Activated T-cell treated with anti-CD3 and anti-CD28 coated beads, Interleukin-2, amount 50 U/mL, for 24 hours (primary cell): ENCODE data around the gene BAMBI.

Source experiments
- DNase-seq: peaks from one replicate; pipeline ENCODE4 v3.0.0-alpha.2; 2020
- H3K27ac Mint-ChIP-seq: 2 replicates; pipeline ENCODE4 v1.8.0; 2020; ENCODE audit warnings: mild to moderate bottlenecking, mixed read lengths
- H3K27me3 Mint-ChIP-seq: 2 replicates; pipeline ENCODE4 v1.8.0; 2020; ENCODE audit warnings: mixed read lengths
- H3K36me3 Mint-ChIP-seq: 2 replicates; pipeline ENCODE4 v1.8.0; 2020; ENCODE audit warnings: low read depth, mixed read lengths
- H3K4me1 Mint-ChIP-seq: 2 replicates; pipeline ENCODE4 v1.8.0; 2020; ENCODE audit warnings: low read depth, mixed read lengths
- H3K4me3 Mint-ChIP-seq: 2 replicates; pipeline ENCODE4 v1.8.0; 2020; ENCODE audit warnings: mild to moderate bottlenecking, moderate library complexity, mixed read lengths
- H3K9me3 Mint-ChIP-seq: 2 replicates; pipeline ENCODE4 v1.8.0; 2020; ENCODE audit warnings: mixed read lengths

BAMBI gene

DNA sequence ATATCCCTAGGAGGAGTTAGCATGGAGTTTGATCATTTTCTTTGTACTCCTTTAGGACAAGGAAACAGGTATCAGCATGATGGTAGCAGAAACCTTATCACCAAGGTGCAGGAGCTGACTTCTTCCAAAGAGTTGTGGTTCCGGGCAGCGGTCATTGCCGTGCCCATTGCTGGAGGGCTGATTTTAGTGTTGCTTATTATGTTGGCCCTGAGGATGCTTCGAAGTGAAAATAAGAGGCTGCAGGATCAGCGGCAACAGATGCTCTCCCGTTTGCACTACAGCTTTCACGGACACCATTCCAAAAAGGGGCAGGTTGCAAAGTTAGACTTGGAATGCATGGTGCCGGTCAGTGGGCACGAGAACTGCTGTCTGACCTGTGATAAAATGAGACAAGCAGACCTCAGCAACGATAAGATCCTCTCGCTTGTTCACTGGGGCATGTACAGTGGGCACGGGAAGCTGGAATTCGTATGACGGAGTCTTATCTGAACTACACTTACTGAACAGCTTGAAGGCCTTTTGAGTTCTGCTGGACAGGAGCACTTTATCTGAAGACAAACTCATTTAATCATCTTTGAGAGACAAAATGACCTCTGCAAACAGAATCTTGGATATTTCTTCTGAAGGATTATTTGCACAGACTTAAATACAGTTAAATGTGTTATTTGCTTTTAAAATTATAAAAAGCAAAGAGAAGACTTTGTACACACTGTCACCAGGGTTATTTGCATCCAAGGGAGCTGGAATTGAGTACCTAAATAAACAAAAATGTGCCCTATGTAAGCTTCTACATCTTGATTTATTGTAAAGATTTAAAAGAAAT lies 4.8 kb downstream of the BAMBI start:
- DNase-seq, result no peak
- Mint-ChIP-seq H3K9me3 (no peaks in the 10 kb centered on the region), H3K4me1 (peaks cover 29% of the 10 kb centered on the region), H3K4me3 (no peak overlapping the region), H3K36me3 (no peaks in the 10 kb centered on the region), H3K27ac (no peak overlapping the region), H3K27me3 (peaks cover 79% of the 10 kb centered on the region)

DNA sequence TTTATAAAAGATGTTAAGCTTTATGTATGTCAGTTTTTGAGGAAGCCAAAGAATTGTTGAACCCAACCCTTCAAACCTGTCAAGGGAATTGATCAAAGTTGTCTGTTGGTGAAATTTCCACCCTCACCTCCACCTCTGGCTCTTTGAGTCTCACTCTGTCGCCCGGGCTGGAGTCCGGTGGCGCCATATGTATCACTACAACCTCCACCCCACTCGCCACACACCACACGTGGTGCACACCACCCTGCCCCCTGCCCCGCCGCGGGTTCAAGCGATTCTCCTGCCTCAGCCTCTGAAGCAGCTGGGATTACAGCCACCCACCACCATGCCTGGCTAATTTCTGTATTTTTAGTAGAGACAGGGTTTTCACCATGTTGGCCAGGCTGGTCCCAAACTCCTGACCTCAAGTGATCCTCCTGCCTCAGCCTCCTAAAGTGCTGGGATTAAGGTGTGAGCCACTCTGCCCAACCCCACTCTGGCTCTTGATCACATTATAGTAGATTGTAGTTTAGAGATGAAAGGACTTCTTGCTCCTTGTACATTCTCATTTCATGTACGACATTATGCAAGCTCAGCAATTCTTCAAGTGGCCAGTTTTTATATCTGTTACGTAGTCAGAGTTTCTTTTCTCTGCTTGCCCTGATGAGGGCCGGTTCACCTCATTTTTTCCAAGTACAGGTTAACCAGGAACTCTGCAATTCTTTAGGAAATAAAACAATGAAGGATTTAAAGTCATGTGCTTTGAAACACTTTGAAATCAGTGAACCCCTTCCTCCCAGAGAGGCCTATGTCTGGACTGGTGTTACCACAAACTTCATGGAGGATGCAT lies 7.0 kb downstream of the BAMBI start:
- peaks cover 18% of the 10 kb centered on the region for H3K4me1 Mint-ChIP-seq
- H3K27ac Mint-ChIP-seq, result no peak overlapping the region
- DNase-seq, result no peak
- peaks cover 72% of the 10 kb centered on the region for H3K27me3 Mint-ChIP-seq
- no peaks in the 10 kb centered on the region for H3K36me3 Mint-ChIP-seq
- no peaks in the 10 kb centered on the region for H3K9me3 Mint-ChIP-seq
- no peak overlapping the region for H3K4me3 Mint-ChIP-seq

DNA sequence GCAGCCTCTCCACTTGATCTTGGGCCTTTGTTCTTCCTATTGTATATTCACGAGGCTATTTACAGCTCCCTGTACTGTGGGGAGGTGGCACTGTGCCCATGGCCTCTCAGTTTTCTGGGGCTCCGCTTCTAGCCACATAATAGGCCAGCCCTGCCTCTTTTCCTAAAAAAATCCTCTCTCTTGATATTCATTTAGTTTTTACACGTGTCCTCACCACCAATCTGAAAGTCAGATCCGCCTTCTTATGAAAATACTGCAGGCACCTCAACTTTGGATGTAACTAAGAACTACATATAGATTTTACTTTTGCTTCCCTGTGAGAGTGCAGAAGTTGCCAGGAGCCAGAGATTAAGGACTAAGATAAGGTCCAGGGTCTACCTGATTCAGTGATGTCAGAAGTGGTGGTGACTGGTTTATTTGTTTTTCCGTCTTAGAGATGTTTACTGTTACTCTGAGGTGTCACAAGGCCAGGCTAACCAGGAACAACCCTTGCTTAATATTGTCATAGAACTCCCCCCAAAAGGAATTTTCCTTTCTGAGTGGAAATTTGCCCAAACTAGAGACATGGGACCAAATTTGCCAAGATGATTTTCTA lies 7.8 kb downstream of the BAMBI start:
- H3K4me1 Mint-ChIP-seq, result peaks cover 11% of the 10 kb centered on the region
- no peak for DNase-seq
- H3K27me3 Mint-ChIP-seq, result peaks cover 66% of the 10 kb centered on the region
- no peaks in the 10 kb centered on the region for H3K36me3 Mint-ChIP-seq
- no peak overlapping the region for H3K27ac Mint-ChIP-seq
- H3K4me3 Mint-ChIP-seq, result no peak overlapping the region
- H3K9me3 Mint-ChIP-seq, result no peaks in the 10 kb centered on the region

DNA sequence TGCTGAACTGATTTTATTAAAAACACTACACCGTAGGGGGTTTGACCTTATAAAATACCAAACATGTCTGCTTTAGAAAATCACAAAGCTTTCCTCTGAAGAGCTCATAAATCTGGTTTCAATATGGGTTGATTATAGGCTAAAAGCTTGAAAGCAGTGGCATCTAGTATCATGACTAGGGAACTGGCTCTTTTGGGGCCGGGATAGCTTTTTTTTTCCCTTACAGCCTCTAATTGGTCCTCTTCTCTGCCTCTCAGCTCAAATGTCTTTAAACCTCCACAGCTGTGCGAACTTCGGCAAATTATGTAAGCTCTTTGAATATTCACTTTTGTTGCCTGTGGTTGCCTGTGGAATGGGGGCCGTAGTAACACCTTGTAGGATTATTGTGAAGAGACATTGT lies 8.4 kb downstream of the BAMBI start:
- Mint-ChIP-seq H3K9me3 (no peaks in the 10 kb centered on the region), H3K27me3 (peaks cover 66% of the 10 kb centered on the region), H3K4me3 (no peak overlapping the region), H3K4me1 (peaks cover 4% of the 10 kb centered on the region), H3K36me3 (no peaks in the 10 kb centered on the region), H3K27ac (no peak overlapping the region)
- DNase-seq, result no peak

DNA sequence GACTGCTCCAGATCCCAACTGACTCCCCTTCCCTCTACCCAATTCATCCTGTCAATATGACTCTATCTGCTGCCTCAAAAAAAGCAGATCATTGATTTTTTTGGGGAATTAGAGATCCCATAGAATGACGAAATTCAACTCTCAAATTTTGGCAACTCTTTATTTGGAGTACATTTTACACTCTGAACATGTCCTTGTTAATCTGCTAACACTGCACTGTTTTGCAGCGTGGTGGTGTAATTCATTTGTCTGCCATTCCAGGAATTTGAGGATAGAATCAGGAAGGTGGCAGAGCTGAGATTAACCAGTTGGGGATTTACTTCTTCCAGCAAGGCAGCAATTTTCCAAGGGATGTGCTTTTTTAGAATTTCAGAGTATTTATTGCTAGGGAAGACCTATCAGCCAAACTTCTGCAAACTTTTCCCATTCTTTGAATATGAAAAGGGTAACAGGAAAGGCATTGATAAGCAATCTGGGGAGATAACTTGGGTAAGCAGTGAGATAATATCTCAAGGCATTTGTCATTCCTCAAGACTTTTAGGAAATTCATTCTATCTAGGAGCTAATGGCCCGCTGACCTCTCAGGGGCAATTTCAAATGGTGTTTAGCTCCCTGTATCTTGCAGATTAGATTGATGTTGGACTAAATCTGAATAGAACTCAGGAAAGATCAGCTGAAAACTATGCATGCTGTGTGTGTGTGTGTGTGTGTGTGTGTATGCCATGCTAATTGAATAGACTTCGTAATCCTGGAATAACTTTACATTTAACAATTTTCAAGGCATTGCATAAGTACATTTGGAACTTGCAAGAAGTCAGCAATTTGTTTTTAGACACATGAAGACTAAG lies 9.7 kb downstream of the BAMBI start:
- peaks cover 61% of the 10 kb centered on the region for H3K27me3 Mint-ChIP-seq
- H3K9me3 Mint-ChIP-seq, result no peaks in the 10 kb centered on the region
- no peaks in the 10 kb centered on the region for H3K36me3 Mint-ChIP-seq

DNA sequence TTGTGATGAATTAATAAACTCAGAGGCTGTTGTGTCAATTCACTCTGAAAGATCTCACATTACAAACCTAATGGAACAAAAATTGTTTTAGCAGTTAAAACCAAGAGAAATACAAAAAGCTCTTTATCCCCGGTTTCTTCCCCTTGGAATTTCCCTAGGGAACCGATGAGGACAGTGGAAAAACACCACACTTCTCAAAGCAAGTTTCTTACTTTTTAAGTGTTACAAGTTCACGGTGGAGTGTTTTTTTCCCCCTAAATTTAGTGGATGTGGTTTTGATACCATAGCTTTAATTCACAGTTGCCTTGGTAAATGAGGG lies 10.3 kb downstream of the BAMBI start:
- H3K4me3 Mint-ChIP-seq, result no peak overlapping the region
- H3K27ac Mint-ChIP-seq, result no peak overlapping the region
- H3K9me3 Mint-ChIP-seq, result no peaks in the 10 kb centered on the region
- no peaks in the 10 kb centered on the region for H3K4me1 Mint-ChIP-seq
- DNase-seq, result no peak
- H3K27me3 Mint-ChIP-seq, result peaks cover 57% of the 10 kb centered on the region
- no peaks in the 10 kb centered on the region for H3K36me3 Mint-ChIP-seq

More for the DNA sequence above, 9.7 kb downstream of the BAMBI start:
- no peak overlapping the region for H3K27ac Mint-ChIP-seq
- DNase-seq, result no peak
- H3K4me1 Mint-ChIP-seq, result no peaks in the 10 kb centered on the region
- no peak overlapping the region for H3K4me3 Mint-ChIP-seq

DNA sequence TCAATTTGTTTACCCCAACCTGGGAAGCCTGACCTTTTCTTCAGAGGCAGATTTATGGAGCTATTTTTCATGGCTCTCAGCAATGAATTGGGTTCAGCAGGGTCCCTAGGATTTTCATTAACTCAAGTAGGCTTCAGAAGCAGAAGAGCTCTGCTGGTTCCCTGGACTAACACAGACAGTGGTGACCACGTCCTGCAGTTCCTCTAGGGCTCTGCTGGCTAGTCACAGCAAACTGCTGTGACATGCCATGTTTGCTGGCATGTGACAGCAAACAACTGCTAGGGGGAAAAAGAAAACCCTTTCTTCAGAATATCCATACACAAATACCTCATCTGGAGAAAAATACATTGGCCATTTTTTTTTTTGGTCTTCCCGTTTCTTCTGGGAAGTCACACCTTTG lies 13.2 kb downstream of the BAMBI start:
- Mint-ChIP-seq H3K36me3 (no peaks in the 10 kb centered on the region), H3K4me1 (no peaks in the 10 kb centered on the region), H3K27ac (no peak overlapping the region), H3K9me3 (no peaks in the 10 kb centered on the region), H3K4me3 (no peak overlapping the region), H3K27me3 (peaks cover 44% of the 10 kb centered on the region)
- DNase-seq, result no peak

DNA sequence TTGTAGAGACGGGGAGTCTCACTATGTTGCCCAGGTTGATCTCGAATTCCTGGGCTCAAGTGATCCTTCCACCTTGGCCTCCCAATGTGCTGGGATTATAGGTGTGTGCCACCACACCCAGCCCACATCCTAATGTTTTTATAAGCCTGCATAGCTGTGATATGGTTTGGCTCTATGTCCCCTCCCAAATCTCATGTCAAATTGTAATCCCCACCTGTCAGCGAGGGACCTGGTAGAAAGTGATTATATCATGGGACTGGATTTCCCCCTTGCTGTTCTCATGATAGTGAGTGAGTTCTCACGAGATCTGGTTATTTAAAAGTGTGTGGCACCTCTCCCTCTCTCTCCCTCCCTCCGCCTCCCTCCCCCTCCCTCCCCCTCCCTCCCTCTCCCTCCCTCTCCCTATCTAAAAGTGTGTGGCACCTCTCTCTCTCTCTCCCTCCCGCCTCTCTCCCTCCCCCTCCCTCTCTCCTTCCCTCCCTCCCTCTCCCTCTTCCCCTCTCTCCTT lies 13.9 kb downstream of the BAMBI start:
- H3K4me1 Mint-ChIP-seq, result no peaks in the 10 kb centered on the region
- no peak overlapping the region for H3K4me3 Mint-ChIP-seq
- DNase-seq, result no peak
- H3K27ac Mint-ChIP-seq, result no peak overlapping the region
- H3K36me3 Mint-ChIP-seq, result no peaks in the 10 kb centered on the region
- no peaks in the 10 kb centered on the region for H3K9me3 Mint-ChIP-seq
- peaks cover 39% of the 10 kb centered on the region for H3K27me3 Mint-ChIP-seq

DNA sequence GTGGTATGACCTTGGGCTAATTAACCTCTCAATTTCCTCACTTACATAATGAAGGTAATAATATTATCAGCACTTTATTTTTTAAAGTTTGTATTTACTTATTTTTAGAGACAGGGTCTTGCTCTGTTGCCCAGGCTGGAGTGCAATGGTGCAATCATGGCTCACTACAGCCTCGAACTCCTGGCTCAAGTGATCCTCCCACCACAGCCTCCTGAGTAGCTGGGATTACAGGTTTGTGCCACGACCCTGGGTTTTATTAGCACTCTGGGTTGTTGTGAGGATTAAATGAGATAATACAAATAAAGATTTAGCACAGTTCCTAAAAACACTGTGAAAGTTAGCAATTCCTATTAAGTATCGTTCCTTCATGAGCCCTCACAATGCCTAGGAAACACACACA lies 14.7 kb downstream of the BAMBI start:
- H3K9me3 Mint-ChIP-seq, result no peaks in the 10 kb centered on the region
- no peak for DNase-seq

DNA sequence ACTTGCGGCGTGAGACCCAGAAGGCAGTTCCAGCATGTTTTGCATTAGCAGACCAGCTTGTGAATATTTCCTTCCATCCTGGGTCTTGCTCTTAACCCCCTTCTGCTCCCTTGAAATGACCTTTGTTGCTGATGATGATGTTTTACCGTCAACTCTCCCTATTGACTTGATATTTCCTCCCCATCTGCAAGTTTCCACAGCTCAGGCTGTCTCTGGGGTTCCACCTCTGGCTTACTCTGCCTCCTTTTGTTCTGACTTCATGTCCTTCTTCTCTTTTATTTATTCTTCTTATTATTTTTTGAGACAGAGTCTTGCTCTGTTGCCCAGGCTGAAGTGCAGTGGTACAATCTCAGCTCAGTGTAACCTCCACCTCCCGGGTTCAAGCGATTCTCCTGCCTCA lies 17.2 kb downstream of the BAMBI start:
- no peak for DNase-seq
- Mint-ChIP-seq H3K4me1 (no peaks in the 10 kb centered on the region), H3K4me3 (no peak overlapping the region), H3K27me3 (peaks cover 37% of the 10 kb centered on the region), H3K9me3 (no peaks in the 10 kb centered on the region), H3K27ac (no peak overlapping the region), H3K36me3 (no peaks in the 10 kb centered on the region)

More for the DNA sequence above, 14.7 kb downstream of the BAMBI start:
- Mint-ChIP-seq H3K27ac (no peak overlapping the region), H3K4me3 (no peak overlapping the region), H3K4me1 (no peaks in the 10 kb centered on the region), H3K27me3 (peaks cover 35% of the 10 kb centered on the region), H3K36me3 (no peaks in the 10 kb centered on the region)

DNA sequence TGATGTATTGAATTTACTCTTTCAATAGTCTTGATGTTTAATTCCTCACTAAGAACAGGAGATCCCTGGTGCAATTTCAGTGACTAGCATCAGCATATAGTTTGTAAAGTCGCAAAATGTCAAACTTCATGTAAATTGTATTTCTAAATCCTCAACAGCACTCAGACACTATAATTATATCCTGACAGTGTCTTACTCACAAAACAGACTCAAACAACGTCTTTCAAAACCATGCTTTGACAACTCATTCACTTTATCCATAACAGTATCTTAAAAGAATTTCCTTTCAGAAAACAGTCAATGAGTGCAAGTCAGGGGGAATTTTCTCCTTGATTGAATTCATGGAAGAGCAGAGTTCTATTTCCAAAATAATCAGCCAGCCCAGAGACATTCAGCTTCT lies 20.8 kb downstream of the BAMBI start:
- H3K36me3 Mint-ChIP-seq, result no peaks in the 10 kb centered on the region
- no peaks in the 10 kb centered on the region for H3K9me3 Mint-ChIP-seq
- no peak overlapping the region for H3K27ac Mint-ChIP-seq
- H3K4me3 Mint-ChIP-seq, result no peak overlapping the region
- no peak for DNase-seq
- no peaks in the 10 kb centered on the region for H3K4me1 Mint-ChIP-seq
- peaks cover 28% of the 10 kb centered on the region for H3K27me3 Mint-ChIP-seq

DNA sequence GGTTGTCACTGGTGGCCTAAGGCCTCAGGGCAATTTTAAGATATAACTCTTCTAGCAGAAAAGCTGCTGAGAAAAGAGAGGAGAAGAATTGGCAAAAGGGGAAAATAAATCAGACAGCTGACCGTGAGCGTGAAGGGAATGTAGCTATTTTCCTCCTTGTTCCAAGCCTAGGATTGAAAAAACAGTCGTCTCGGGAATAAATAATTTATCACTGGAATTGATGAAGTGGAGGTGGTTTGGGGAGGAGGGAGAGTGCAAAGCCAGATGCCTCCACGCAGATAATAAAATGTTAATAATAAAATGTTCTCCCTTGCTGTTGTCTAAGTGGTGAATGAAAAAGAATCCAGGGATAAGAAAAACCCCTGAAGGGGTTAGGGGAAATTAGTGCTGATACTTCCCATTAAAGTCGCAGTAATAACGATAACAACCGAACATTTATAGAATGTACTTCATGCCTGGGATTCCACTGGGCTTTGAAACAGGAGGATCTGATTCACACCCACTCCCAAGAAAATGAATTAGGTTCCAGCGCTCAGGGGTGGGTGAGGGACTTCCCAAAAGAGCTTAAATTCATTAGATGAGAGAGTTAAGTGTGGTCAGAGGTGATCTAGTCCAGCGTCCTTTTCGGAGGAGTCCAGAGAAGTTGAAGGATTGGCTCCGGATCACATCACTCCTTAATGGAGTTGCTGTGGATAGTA lies 27.3 kb downstream of the BAMBI start:
- Mint-ChIP-seq H3K4me3 (no peak overlapping the region), H3K4me1 (no peaks in the 10 kb centered on the region), H3K27me3 (peaks cover 23% of the 10 kb centered on the region), H3K27ac (no peak overlapping the region), H3K36me3 (no peaks in the 10 kb centered on the region), H3K9me3 (no peaks in the 10 kb centered on the region)
- no peak for DNase-seq

DNA sequence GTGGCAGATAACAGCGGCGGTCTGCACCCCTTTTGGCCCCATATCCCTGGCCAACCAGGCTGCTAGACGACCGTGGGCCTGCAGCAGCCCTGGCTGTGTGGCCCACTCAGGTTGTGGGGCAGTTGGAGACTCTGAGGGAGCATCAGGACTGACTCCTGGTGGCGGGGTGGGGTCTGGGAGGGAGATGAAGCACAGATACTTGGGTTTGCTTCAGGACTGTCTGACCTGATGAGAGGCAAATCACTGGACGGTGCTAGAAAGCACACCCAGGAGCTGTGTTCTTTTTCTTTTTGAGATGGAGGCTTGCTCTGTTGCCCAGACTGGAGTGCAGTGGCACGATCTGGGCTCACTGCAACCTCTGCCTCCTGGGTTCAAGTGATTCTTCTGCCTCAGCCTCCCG lies 28.2 kb downstream of the BAMBI start:
- H3K4me3 Mint-ChIP-seq, result no peak overlapping the region
- peaks cover 23% of the 10 kb centered on the region for H3K27me3 Mint-ChIP-seq
- H3K27ac Mint-ChIP-seq, result no peak overlapping the region

More for the DNA sequence above, 28.2 kb downstream of the BAMBI start:
- Mint-ChIP-seq H3K4me1 (no peaks in the 10 kb centered on the region), H3K9me3 (no peaks in the 10 kb centered on the region), H3K36me3 (no peaks in the 10 kb centered on the region)
- no peak for DNase-seq
